GM15510 (cell line): ENCODE data around the gene RTN4RL1.

Experiments
- POLR2A ChIP-seq: IDR thresholded peaks from 3 replicates; pipeline ENCODE4 v1.6.1; 2011; ENCODE audit warnings: borderline replicate concordance; ENCODE audit not compliant: insufficient read length; ENCODE audit errors: extremely low read depth

The RTN4RL1 gene

DNA sequence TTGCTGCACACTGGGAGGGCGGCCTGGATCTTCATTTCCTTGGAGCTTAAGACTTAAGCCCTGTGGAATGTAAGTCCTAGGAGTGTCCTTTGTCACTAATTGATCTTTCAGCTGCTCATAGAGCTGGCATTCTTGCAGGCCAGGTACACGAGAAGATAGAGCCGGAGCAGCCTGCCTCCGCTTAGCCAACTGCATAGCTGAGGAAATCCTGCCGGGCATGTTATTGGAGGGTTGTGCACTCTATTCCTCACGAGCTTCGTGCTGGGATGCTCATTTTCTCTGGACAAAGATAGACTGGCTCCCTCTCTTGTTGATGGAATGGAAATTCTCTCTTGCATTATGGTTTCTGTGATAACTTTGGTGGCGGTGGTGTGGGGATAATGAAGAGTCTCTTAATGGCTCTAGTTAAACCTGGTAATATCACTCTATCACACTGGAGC is 118.5 kb downstream of the RTN4RL1 start:
- no peak for TF ChIP-seq POLR2A

DNA sequence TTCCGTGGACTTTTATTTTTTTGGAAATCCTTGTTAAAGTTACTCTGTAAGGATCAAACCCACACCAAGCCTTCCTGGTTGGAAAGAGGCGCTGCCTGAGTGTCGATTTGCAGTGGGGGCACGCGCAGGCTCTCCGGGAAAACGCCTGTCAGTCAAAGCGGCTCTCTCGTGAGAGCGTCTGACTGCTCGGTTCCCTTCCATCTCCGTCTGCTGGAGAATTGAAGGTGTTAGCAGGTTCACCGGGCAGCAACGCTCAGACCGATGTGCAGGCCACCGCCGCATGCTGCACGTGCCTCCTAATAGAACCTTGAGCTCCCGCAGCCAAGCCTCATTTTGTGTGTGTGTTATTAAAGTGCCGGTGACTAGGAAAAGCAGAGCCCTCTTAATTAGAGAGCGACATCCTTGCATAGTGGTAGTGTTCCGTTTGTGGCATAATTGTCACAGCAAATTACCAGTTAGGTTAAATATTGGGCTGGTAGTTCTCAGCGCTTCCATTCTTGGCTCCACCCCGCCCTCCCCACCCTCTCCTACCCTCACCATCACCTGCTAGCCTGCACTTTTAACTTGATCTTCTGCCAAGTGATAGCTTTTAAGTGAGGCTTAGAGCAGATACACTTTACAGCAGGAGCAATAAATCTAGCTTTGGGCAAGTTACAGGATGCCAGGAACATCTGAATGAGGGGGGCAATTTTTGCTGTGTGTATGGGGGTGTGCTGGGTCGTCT is 119.8 kb downstream of the RTN4RL1 start:
- TF ChIP-seq POLR2A, result no peak

DNA sequence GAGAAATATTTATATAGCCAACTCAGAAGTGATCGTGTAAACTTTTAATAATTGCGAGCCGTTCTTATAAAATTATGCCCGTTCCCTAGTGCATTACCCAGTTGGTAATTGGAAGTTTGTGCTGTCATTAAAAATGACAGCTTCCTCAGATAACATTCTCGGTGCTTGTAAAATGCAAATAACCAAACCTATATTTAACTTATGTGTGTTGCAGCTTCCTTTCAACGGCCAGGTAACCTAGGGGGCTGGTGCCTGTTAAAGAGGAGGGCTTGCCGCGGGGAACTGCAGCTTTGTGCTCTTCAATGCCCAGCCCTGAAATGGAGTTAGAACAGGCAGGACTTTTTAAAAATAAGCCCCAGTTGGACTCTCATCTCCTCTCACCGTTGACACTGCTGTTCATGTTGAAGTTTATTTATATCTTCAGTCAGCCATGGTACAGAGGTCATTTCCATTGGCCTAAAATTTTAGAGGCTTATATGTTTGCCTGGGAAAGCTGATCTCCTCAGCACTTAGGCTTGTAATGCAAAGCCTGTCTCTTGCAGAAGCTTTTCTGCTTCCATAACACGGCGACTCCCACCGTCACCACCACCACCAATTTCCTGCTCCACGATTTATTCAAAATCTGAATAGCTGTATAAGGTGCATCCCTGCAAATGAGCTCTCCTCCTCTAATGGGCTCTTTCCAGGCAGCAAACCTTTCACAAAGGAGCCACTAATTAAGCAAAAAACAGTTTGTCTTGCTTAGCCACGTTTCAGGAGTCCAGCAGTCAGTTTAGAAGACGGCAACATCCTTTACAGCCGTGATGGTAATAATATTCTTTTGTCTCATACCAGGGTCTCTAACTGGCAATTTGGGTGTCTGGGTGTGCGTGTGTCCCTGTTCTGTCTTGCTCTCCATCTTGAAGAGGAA is 120.6 kb downstream of the RTN4RL1 start:
- TF ChIP-seq POLR2A, result no peak

GRCh38 chr17:1899403-1900000 is 125.6 kb downstream of the RTN4RL1 start:
- TF ChIP-seq POLR2A, result no peak

GRCh38 chr17:1898872-1899271 is 126.3 kb downstream of the RTN4RL1 start:
- no peak for TF ChIP-seq POLR2A

DNA sequence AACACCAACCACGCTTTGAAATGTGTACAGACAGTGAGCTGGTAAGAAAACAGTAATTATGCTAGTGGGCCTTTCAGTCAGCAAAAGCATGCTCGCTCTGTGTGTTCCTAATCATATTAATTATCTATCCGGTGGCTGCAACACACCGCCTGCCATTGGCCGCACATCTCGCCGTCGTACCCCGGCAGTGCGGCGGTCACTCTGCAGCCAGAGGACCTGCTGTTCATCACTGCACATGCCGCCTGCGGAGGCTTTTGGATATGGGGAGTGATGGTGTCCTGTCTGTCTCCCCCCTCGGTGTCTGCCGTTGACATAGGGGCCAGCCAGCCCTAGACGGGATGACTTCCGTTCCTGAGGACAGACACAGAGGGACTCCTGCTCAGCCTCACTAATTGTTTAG is 126.8 kb downstream of the RTN4RL1 start:
- no peak for TF ChIP-seq POLR2A

- no peak for TF ChIP-seq POLR2A
Observed at GRCh38 chr17:1897105-1897656, 128.0 kb downstream of the RTN4RL1 start.

GRCh38 chr17:1896243-1897104 is 128.7 kb downstream of the RTN4RL1 start:
- TF ChIP-seq POLR2A, result no peak

DNA sequence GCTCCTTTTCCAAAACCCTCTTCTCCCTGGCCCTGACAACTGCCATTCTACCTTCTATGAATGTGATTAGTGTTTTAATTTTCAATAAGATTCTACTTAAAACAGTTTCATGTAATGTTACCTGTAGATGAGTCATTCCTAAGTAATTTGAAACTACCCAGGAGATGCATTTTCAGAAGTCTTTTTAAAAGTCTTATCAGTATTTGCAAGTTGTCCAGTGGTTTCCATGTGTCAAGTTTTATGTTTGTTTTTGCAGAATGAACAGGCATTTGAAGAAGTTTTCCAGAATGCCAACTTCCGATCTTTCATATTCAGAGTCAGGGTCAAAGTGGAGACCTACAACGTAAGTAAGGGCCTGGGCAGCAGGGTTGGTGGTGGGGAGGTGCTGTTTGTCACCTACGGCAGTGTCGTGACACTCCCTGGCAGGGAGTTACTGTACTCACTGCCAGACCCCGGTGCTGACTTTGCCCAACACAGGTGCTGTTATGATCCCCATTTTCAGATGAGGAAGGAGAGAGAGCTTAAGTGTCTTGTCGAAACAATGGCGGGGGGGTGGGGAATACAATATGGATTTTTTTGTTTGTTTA is 130.3 kb downstream of the RTN4RL1 start:
- TF ChIP-seq POLR2A, result no peak

DNA sequence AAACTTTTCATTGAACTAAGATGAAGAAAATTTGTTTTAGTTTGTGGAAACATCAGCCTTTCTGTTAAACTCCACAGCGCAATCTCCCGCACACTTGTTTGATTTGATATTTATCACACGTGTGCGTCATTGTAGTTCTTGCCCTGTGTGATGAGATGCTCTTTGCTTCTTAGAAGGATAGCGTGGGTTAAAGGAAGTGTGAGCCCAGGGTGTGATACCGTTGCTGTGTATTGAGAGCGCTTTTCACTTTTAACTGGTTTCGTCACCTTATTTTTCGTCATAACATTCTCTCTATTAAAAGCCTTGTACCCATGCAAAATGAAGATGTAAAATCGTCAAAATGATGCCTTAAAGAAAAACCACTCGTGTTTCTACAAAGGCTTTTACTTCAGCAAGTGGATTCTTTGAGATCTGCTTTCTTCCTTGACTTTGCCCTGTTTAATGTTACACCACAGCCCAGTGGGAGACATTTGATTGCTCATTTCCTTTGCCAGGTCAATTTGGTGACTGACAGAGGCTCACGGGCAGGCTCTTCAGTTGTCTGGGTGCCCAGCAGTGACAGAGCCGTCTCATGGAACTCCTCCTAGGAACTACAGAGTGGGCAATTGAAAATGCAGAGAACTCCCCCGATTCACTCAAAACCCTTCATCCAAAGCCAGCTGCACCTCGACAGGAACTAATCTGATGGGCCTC is 134.2 kb downstream of the RTN4RL1 start:
- TF ChIP-seq POLR2A, result no peak

- TF ChIP-seq POLR2A, result no peak
Observed at GRCh38 chr17:1888741-1889140, 136.4 kb downstream of the RTN4RL1 start.
